K562 (cell line): ENCODE results near the gene N4BP3. TPM values are rescaled to one million over a fixed set of nuclear protein-coding genes. Genes with fewer than 3 reads are reported as not detected.

Source experiments
- ATAC-seq: fragments of 200-7000 bp; cut with Tn5 transposase; 3 replicates; pipeline ENCODE4 v1.9.1; 2020; ENCODE audit warnings: moderate library complexity
- BruUV-seq: library from RNA; stranded (reverse); fragments of 400-500 nt; replicated peaks from 2 replicates; lab custom pipeline; 2021; lab: Mats Ljungman, UMichigan
- CTCF ChIA-PET: fragments of 300-600 bp; formaldehyde crosslinking; extraction: SDS; loops from one replicate; lab custom pipeline; 2021; ENCODE audit warnings: low intra/inter-chr PET ratio; lab: Yijun Ruan, JAX
- POLR2A ChIA-PET: fragments of 300-600, 350-650 bp; sonication (Branson Sonifier 250); formaldehyde crosslinking; extraction: SDS; loops from one replicate; lab custom pipeline; 2021; ENCODE audit warnings: antibody characterized with exemption, inconsistent platforms; lab: Yijun Ruan, JAX
- DNase-seq, 4 experiments: peaks; one replicate each; pipeline versions ENCODE4 v3.0.0 to v3.0.0-alpha.2; 2011 to 2018; ENCODE audit warnings: low spot score in 3 of 4, mixed read lengths in 3 of 4; ENCODE audit errors: extremely low read depth in 1 of 4
- FAIRE-seq: peaks from 2 replicates; lab custom pipeline; 2011; peaks lifted over from hg19 to GRCh38; lab: Jason Lieb, UNC
- H2AFZ ChIP-seq: 2 replicates; pipeline ENCODE4 v1.6.0; 2011; ENCODE audit warnings: low read depth, low read length, control low read depth, inconsistent platforms
- H3K27ac ChIP-seq: fragments of 200-600 bp; 3 replicates; pipeline ENCODE4 v1.8.0; 2011; ENCODE audit warnings: low read depth, mild to moderate bottlenecking, control low read depth, inconsistent platforms, low read length, moderate library complexity, mixed read lengths; ENCODE audit errors: extremely low read depth
- H3K27me3 ChIP-seq, 2 experiments: fragments of 300-600 bp in 1 of 2; 2 replicates in 1 of 2; 3 replicates in 1 of 2; pipeline versions ENCODE4 v1.6.0 to v1.8.0; 2011; ENCODE audit warnings: inconsistent platforms in 2 of 2, low read length in 2 of 2, mild to moderate bottlenecking in 1 of 2, mixed read lengths in 1 of 2, moderate library complexity in 1 of 2; ENCODE audit not compliant: control insufficient read depth in 2 of 2, insufficient read depth in 2 of 2
- H3K36me3 ChIP-seq: fragments of 300-600 bp; 3 replicates; pipeline ENCODE4 v1.8.0; 2011; ENCODE audit warnings: mild to moderate bottlenecking, low read length, inconsistent platforms; ENCODE audit not compliant: control insufficient read depth, insufficient read depth
- H3K4me1 ChIP-seq, 2 experiments: fragments of 200-600 bp in 1 of 2; replicated peaks in 1 of 2; 2 replicates in 1 of 2; 3 replicates in 1 of 2; pipeline versions ENCODE4 v1.5.1 to v1.8.0; 2011; ENCODE audit warnings: inconsistent platforms in 2 of 2, low read length in 2 of 2, mild to moderate bottlenecking in 1 of 2, mixed read lengths in 1 of 2, moderate library complexity in 1 of 2; ENCODE audit not compliant: control insufficient read depth in 2 of 2, insufficient read depth in 2 of 2
- H3K4me2 ChIP-seq: 2 replicates; pipeline ENCODE4 v1.6.1; 2011; ENCODE audit warnings: low read length, control low read depth, inconsistent platforms, mixed read lengths; ENCODE audit not compliant: insufficient read depth
- H3K4me3 ChIP-seq: fragments of 200-600 bp; sonication (generic), shearing (Covaris generic); 2 replicates; pipeline ENCODE4 v1.5.1; 2016; ENCODE audit warnings: control low read depth, inconsistent platforms
- H3K79me2 ChIP-seq: fragments of 200-600 bp; 3 replicates; pipeline ENCODE4 v1.8.0; 2011; ENCODE audit warnings: low read length, inconsistent platforms; ENCODE audit not compliant: control insufficient read depth, insufficient read depth
- H3K9ac ChIP-seq, 2 experiments: 2 replicates each; pipeline versions ENCODE4 v1.6.0 to v1.6.1; 2011; ENCODE audit warnings: low read depth in 2 of 2, low read length in 2 of 2, control low read depth in 1 of 2, inconsistent platforms in 1 of 2, mild to moderate bottlenecking in 1 of 2, mixed read lengths in 1 of 2; ENCODE audit not compliant: insufficient read depth in 1 of 2
- H3K9me1 ChIP-seq: one replicate; pipeline ENCODE4 v1.6.0; 2011; ENCODE audit warnings: inconsistent platforms, mild to moderate bottlenecking, low read length, moderate library complexity; ENCODE audit not compliant: control insufficient read depth, insufficient read depth
- H3K9me3 ChIP-seq: replicated peaks from 2 replicates; pipeline ENCODE4 v1.5.1; 2011; ENCODE audit warnings: low read depth, low read length, inconsistent platforms; ENCODE audit not compliant: control insufficient read depth, insufficient read depth
- H4K20me1 ChIP-seq: replicated peaks from 2 replicates; pipeline ENCODE4 v1.6.1; 2011; ENCODE audit warnings: low read length, inconsistent platforms, mixed read lengths; ENCODE audit not compliant: control insufficient read depth, insufficient read depth
- ATF1 ChIP-seq, 2 experiments: fragments of 450-650 bp in 1 of 2; IDR thresholded peaks; 2 replicates each; pipeline ENCODE4 v1.6.1; 2016; ENCODE audit warnings: missing compliant biosample characterization in 1 of 2, missing genetic modification characterization in 1 of 2
- DACH1 ChIP-seq: fragments of 450-650 bp; IDR thresholded peaks from 2 replicates; pipeline ENCODE4 v1.6.1; 2018; ENCODE audit not compliant: partially characterized antibody
- EP300 ChIP-seq: IDR thresholded peaks from 2 replicates; pipeline ENCODE4 v1.6.1; 2012; ENCODE audit warnings: low read length, improper control_type of control experiment
- WGBS: fragments of 100-300 bp; shearing (Covaris generic); methylation state at CpG from one replicate; pipeline ENCODE4 v1.1.6; 2016; ENCODE audit warnings: low coverage, mixed read lengths; ENCODE audit not compliant: insufficient coverage; ENCODE audit errors: missing lambda C conversion rate; 5-methylcytosine and 5-hydroxymethylcytosine counted together
- in situ Hi-C: fragments of 300-500 bp; cut with MboI; formaldehyde crosslinking; loops from 4 replicates; pipeline ENCODE4 v1.15.0; 2018; ENCODE audit warnings: inconsistent platforms, mixed read lengths
- intact Hi-C: fragments of 100-400 bp; cut with micrococcal nuclease; formaldehyde crosslinking; loops from 2 replicates; pipeline ENCODE4 v1.14.2; 2022
- polyA plus RNA-seq, 8 experiments: library from polyadenylated mRNA; depleted of rRNA in 4 of 8; stranded (reverse) in 5 of 8; unstranded in 3 of 8; fragments of >200 nt; fragmentation: Nextera tagmentation in 2 of 8; fragmentation: Illumina TruSeq in 1 of 8; extraction: Ambion mirVana in 2 of 8; extraction: Trizol in 1 of 8; gene quantifications; 2 replicates each; pipeline versions ENCODE4 v1.2.1 to v1.2.3, GENCODE V29; 2011 to 2014; ENCODE audit warnings: inconsistent platforms in 1 of 8, missing spikeins in 1 of 8
- total RNA-seq, 7 experiments: library from RNA; depleted of rRNA in 6 of 7; stranded (reverse); fragments of >200 nt in 6 of 7; fragmentation: Illumina TruSeq in 2 of 7; extraction: Trizol in 2 of 7; gene quantifications; 2 replicates each; pipeline versions ENCODE4 v1.2.1 to v1.2.3, GENCODE V29; 2011 to 2021; ENCODE audit warnings: low replicate concordance in 1 of 7
- TF ChIP-seq, protein P1 (sequence below): fragments of 250-450 bp; sonication (Bioruptor Pico); IDR thresholded peaks from 2 replicates; pipeline ENCODE4 v1.5.0; 2021; ENCODE audit warnings: mild to moderate bottlenecking, moderate library complexity
- TF ChIP-seq, protein P2 (sequence below): sonication (generic); formaldehyde crosslinking; IDR thresholded peaks from 2 replicates; pipeline ENCODE4 v1.8.1; 2023; ENCODE audit warnings: mild to moderate bottlenecking, missing genetic modification reagents

The N4BP3 gene
- total and polyA plus RNA-seq, 9 of the 15 experiments (the other 6 are each of a cell fraction or from before 2014, with no cell fraction given) = 0.06 to 7.0 (median 2.4) TPM

DNA sequence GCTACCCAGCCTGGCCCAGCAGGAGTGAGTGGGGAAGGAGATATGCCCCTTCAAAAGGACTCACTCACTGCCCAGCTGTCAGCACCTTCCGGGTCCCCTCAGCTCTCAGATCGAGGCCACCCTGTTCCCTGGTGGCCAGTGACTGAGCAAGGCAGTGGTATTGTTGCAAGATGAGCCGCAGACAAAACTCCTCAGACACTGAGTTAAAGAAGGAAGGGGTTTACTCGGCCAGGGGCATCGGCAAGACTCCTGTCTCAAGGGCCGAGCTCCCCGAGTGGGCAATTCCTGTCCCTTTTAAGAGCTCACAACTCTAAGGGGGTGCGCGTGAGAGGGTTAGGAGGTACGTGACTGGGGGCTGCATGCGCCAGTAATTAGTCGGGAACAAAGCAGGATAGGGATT, 9.7 kb upstream of the N4BP3 start:
- DNase-seq (no peak), FAIRE-seq (no peak), ATAC-seq (no peak)
- Histone ChIP-seq H3K9me1 (no peaks in the 10 kb centered on the region), H3K9me3 (no peaks in the 10 kb centered on the region; the same call in 1 of the 2 replicates), H3K4me3 (no peak overlapping the region), H3K79me2 (no peaks in the 10 kb centered on the region), H2AFZ (no peak overlapping the region), H3K27me3 (no peaks in the 10 kb centered on the region), H3K9ac (no peak overlapping the region), H3K36me3 (no peaks in the 10 kb centered on the region), H3K27ac (no peak overlapping the region), H3K4me1 (peaks cover 0 to 6% of the 10 kb centered on the region in 2 experiments; a peak in 1 of 5 replicates), H4K20me1 (no peaks in the 10 kb centered on the region), H3K4me2 (no peak overlapping the region)
- TF ChIP-seq ATF1 (CRISPR knock-in tag; IDR thresholded peaks at IDR 0.05) (no peak), ATF1 (tag; IDR thresholded peaks at IDR 0.05) (no peak), DACH1 (no peak), EP300 (no peak)
- TF ChIP-seq, protein P1, sequence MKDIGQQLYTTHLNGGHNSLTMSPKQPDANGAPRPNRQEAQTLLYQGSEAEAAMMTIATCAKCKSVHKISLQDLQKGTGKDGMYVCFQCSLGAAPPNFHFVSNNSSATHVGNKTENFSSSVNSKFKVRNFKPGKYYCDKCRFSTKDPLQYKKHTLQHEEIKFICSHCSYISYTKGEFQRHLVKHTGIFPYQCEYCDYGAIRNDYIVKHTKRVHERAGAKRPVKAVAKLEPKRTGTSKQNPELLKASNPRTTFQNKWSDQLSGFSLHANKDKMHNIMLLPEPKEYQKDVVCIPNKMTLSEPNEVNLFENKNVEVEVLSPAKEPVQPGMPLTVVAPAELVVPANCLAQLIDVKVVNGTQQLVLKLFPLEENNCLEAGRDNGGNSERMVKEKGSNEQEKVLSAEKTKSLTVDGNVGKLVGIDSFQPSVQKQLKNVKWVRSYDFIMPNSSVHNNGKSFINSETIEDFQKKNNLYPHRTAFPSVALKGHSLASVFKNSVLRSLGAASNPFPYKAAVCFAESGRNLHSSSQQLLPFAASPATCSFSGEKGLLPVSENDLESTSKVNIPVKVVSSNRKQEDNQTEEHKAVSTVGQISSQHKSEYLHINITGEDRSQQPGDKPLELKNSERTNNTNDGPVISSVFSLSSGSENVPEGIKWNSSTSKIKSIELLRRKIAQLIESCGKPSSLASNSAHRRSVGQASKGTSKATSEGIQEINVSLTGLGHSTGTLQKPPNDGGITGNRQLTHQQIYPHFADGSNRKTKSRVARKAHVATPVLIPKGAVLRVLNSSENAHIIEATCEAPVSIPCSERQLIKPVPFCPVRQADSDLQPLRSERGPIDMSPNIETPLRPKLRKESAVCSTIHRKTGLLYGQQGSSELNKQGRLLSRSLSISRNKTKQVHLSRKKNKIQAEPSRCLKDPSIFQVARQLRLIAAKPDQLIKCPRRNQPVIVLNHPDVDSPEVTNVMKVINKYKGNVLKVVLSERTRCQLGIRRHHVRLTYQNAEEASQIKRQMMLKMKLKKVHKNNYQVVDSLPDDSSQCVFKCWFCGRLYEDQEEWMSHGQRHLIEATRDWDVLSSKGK (CRISPR knock-in tag) = no peak
- TF ChIP-seq, protein P2, sequence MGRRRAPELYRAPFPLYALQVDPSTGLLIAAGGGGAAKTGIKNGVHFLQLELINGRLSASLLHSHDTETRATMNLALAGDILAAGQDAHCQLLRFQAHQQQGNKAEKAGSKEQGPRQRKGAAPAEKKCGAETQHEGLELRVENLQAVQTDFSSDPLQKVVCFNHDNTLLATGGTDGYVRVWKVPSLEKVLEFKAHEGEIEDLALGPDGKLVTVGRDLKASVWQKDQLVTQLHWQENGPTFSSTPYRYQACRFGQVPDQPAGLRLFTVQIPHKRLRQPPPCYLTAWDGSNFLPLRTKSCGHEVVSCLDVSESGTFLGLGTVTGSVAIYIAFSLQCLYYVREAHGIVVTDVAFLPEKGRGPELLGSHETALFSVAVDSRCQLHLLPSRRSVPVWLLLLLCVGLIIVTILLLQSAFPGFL (CRISPR knock-in tag) = no peak
- no TSS peak for BruUV-seq
- WGBS = 62% methylated on average over 9 of the region's 12 CpGs
- in situ Hi-C loops (no loop called here), intact Hi-C loops (no loop called here)
- CTCF ChIA-PET = no interaction called here
- POLR2A ChIA-PET = interaction anchor here (0.6 kb wide), 1 partner anchor 43 kb away, joined by 3 read pairs; no protein-coding TSS in a partner anchor
